ENCODE measurements around the gene NAALADL2.
"Not testable (repeated sequence)": the region's sequence is repeated elsewhere in the genome, so short reads cannot be mapped to it uniquely, and the experiment has no call there.

Gene NAALADL2

DNA sequence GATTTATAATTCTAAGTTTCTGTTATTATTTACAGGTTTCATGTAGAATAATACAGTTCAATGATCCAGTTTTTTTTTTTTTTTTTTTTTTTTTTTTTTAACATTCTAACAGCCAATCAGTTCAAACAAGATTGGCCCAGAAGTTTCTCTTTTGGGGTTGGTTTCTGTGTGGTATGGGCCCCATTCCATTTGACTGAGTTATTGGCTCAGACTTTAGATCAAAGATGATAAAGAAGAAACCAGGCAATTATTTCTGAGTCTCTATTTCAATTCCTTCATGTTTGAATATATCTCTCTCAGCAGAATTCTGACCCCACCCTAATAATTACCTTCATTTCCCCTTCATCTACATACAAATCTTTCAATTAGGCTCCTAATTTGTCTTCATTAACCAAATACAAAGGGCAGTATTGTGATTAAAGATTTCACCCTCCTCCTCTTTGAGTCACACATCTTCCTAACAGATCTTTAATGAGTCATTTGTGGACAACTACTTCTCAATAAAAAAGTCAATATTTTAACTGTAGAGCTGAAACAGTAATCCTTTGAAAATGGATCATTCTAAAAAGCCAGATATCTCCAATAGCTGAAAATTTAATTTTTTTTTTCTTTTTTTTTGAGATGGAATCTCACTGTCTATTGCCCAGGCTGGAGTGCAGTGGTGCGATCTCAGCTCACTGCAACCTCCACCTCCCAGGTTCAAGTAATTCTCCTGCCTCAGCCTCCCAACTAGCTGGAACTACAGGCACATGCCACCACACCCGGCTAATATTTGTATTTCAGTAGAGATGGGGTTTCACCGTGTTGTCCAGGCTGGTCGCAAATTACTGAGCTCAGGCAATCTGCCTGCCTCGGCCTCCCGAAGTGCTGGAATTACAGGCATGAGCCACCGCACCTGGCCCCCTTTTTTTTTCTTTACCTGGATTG lies 878.8 kb downstream of the NAALADL2 start:
- DNase-seq (ENCODE audit: low spot score) (peak; percentile 6), FAIRE-seq (no peak)

- DNase-seq (ENCODE audit: low spot score) = no peak
- no peak for FAIRE-seq
These were observed 882.8 kb downstream of the NAALADL2 start for GRCh38 chr3:175741951-175742350.

DNA sequence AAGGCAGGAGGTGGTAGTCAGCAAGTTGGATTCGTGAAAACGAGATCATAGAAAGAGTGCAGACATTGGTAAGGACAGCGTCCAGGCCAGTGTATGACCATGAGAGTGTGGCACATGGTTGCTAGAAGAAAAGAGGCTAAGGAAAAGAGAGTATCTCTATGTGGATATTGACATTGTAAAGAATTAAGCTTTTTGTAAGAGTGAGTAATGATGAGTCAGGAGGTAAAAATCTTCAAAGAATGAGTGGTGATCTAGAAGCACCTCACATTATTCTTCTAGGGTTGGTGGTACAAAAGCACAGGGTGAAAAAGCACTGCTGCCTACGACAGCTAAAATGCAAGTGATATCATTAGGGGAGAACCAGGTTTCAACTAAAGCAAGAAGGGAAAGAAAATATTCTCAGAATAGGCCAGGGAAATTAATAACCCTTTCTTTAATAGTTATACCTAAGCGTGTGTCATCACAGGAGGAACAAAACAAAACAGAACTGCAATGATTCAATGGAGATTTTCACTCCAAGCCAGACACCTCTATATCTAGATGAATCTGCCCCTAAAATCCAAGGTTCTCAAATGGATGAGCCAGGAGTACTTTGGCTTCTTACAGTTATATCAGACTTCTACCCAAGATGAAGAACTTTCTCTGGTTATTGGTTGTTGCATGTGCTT lies 884.7 kb downstream of the NAALADL2 start:
- DNase-seq (ENCODE audit: low spot score) (peak; percentile 27), FAIRE-seq (no peak)

- DNase-seq (ENCODE audit: low spot score) = no peak
- FAIRE-seq = no peak
These were observed 887.2 kb downstream of the NAALADL2 start for GRCh38 chr3:175746308-175746707.

GRCh38 chr3:175748087-175748730 lies 889.1 kb downstream of the NAALADL2 start:
- DNase-seq (ENCODE audit: low spot score) = no peak

GRCh38 chr3:175749981-175750380 lies 890.8 kb downstream of the NAALADL2 start:
- no peak for DNase-seq (ENCODE audit: low spot score)
- FAIRE-seq = no peak

More at GRCh38 chr3:175748087-175748730, 889.1 kb downstream of the NAALADL2 start:
- no peak for FAIRE-seq

- DNase-seq (ENCODE audit: low spot score) (no peak), FAIRE-seq (no peak)
These were observed 892.0 kb downstream of the NAALADL2 start for GRCh38 chr3:175751089-175751488.

DNA sequence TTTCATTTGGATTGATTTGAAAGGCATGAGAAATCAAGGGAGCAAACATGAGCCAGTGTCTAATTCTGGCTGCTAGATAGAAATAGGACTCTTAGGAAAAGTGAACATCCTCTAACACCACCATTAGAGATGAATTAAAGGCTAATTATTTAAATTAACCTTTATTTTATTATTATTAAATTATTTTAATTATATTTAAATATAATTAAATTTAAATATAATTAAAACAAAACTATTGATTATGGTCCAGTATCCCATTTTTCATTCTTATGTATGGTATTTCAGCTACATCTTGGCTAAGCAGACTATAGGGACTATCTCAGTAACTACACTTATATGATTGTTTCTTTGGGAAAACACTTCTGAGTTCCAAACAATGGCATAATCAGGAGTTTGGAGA lies 904.8 kb downstream of the NAALADL2 start:
- FAIRE-seq (no peak), DNase-seq (ENCODE audit: low spot score) (no peak)

- DNase-seq (ENCODE audit: low spot score) (no peak), FAIRE-seq (no peak)
These were observed 905.6 kb downstream of the NAALADL2 start for GRCh38 chr3:175764722-175765121.

DNA sequence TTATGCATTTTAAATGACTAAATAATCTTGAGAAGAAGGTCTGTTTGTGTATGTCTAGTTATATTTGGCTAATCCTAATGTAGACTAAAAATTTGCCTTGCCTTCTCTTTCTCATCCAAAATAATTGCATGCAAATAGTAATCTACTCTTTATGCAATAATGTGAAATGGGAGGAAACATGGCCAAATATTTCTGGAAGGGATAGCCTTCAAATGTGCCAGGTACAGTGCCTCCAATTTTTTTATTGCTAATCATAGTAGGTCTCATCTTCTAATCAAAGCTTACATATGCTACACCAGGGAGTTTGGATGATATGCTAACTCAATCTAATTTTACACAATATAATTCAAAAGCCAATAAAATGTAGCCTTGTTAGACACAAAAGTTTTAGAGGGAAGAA lies 911.3 kb downstream of the NAALADL2 start:
- FAIRE-seq = no peak
- no peak for DNase-seq (ENCODE audit: low spot score)

DNA sequence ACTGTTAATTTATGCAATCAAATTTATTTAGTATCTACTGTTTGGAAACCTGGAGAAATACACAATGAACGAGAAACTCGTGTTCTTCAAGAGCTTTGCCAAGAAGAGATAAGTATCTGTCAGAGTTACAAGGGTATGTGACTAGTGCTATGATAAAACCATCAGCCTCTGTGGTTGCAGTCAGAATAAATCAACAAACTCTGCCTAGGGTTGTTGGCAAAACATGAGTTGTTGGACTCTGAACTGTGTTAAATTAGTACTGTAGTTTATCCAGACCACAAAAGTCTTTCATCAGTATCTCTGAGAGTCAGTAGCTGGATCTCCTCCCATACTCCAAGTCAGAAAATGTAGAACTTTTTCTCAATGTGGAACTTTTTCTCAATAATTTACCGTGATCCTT lies 918.4 kb downstream of the NAALADL2 start:
- DNase-seq (ENCODE audit: low spot score) (no peak), FAIRE-seq (no peak)

DNA sequence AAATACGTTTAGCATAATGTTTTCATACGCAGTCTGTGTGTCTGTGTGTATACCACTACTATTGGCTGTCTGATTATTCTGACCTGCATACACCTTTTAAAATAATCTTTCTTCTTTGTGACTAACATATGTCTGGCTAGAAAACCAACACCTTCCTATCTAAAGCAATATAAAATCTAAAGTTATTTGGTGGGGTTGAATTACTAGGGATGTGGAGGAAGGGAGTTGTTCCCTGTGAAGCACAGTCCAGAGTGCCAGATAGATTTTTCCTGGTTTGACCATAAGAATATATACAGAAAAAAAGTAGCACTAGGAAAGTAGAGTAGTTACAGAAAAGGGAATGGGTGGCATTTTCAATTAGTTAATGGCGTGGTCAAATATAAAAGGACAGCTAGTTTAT lies 918.8 kb downstream of the NAALADL2 start:
- no peak for FAIRE-seq
- no peak for DNase-seq (ENCODE audit: low spot score)

DNA sequence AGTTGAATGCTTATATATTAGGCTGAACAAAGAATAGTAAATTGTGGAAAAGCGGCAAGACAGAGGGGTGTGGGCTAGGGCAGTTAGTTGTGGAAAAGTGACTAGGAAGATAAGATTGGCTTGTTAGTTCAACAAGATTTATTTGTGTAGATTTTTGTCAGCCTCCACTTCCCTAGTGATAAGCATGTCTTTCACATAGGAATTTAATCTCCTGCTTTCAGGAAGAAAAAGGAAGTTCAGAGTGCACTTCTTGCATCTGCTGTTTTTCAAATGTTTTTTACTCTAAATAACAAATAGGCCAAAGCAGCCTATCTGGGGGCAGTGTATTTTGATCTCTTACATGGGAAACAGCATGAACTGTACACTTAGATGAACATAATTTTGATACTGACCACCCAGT lies 919.9 kb downstream of the NAALADL2 start:
- FAIRE-seq (no peak), DNase-seq (ENCODE audit: low spot score) (no peak)

GRCh38 chr3:175787109-175787508 lies 928.0 kb downstream of the NAALADL2 start:
- not testable (repeated sequence) for FAIRE-seq

GRCh38 chr3:175792245-175792644 lies 933.1 kb downstream of the NAALADL2 start:
- DNase-seq (ENCODE audit: low spot score) = no peak
- no peak for FAIRE-seq

More at GRCh38 chr3:175787109-175787508, 928.0 kb downstream of the NAALADL2 start:
- DNase-seq (ENCODE audit: low spot score) = not testable (repeated sequence)

GRCh38 chr3:175798326-175798725 lies 939.2 kb downstream of the NAALADL2 start:
- DNase-seq (ENCODE audit: low spot score) = no peak
- FAIRE-seq = no peak

- DNase-seq (ENCODE audit: low spot score) = no peak
- no peak for FAIRE-seq
These were observed 946.7 kb downstream of the NAALADL2 start for GRCh38 chr3:175805825-175806224.

- DNase-seq (ENCODE audit: low spot score) (no peak), FAIRE-seq (no peak)
These were observed 948.0 kb downstream of the NAALADL2 start for GRCh38 chr3:175807175-175807574.

DNA sequence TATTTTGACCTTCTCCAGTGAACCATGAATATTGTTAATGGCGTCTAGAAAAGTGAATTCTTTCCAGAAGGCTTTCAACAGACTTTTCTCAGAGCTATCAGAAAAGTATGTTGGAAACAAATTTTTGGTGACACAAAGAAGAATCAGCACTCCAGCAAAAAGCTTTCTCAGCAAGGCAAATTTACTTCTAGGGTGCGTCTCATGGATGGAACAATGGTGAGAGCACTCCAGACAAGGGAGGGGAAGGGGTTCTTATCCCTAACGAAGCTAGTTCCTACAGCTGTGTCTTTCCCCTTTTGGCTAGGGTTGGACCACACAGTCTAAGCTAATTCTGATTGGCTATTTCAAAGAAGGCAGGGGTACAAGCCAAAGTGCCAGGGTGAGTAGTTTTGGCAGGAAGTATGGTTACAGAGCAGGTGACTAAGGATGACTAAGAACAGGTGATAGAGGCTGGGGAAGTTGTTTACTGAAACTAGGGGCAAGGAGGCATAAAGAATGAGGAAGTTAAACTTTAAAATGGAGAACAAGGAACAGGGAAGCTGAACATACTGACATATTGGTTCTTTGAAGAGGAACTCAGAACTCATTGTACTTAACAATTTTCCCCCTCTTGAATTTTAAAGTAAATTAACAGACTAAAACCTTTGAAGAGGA lies 959.8 kb downstream of the NAALADL2 start:
- DNase-seq (ENCODE audit: low spot score) (no peak), FAIRE-seq (no peak)

DNA sequence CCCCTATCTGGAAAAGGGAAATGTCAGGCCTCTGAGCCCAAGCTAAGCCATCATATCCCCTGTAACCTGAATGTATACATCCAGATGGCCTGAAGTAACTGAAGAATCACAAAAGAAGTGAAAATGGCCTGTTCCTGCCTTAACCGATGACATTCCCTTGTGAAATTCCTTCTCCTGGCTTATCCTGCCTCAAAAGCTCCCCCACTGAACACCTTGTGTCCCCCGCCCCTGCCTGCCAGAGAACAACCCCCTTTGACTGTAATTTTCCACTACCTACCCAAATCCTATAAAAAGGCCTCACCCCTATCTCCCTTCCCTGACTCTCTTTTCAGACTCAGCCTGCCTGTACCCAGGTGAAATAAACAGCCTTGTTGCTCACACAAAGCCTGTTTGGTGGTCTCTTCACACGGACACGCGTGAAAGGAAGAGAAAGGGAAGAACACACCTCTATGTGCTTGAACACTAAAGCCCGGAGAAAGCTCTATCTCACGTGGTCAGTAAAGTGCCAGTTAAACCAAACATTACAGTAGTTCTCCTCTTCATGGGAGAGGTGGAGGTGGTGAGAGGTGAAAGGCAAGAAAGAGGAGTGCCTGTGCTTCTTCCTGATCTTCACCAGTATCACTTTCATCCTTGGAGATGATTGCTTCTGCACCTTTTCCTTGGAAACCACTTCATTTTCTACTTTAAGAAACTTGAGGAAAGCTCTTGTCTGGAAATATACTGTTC lies 963.8 kb downstream of the NAALADL2 start:
- not testable (repeated sequence) for DNase-seq (ENCODE audit: low spot score); FAIRE-seq
